GM23338 (cell line): ENCODE measurements around the gene FOXP4. TPM values are rescaled to one million over a fixed set of nuclear protein-coding genes. Genes with fewer than 3 reads are reported as not detected.
A peak's percentile ranks its signal among the peaks of the same experiment; 100 is the strongest.

Source experiments
- ATAC-seq: fragments of 200-7000 bp; cut with Tn5 transposase; 3 replicates; pipeline ENCODE4 v1.9.1; 2020
- DNase-seq: peaks from one replicate; pipeline ENCODE4 v3.0.0-alpha.2; 2015; ENCODE audit warnings: low spot score
- H2AFZ ChIP-seq: fragments of 200-600 bp; sonication (generic); 2 replicates; pipeline ENCODE4 v1.8.0; 2016; ENCODE audit warnings: antibody characterized with exemption, mild to moderate bottlenecking, moderate library complexity
- H3F3A ChIP-seq: fragments of 200-600 bp; sonication (generic); replicated peaks from 2 replicates; pipeline ENCODE4 v1.8.0; 2017; ENCODE audit warnings: antibody characterized with exemption, mixed run types, low read depth
- H3K27ac ChIP-seq: fragments of 200-600 bp; sonication (generic); 2 replicates; pipeline ENCODE4 v1.6.1; 2016; ENCODE audit warnings: low read depth
- H3K27me3 ChIP-seq: fragments of 200-600 bp; sonication (generic); 2 replicates; pipeline ENCODE4 v1.8.0; 2016; ENCODE audit warnings: mild to moderate bottlenecking, mixed run types, moderate library complexity; ENCODE audit not compliant: insufficient read depth
- H3K36me3 ChIP-seq: fragments of 200-600 bp; sonication (generic); 2 replicates; pipeline ENCODE4 v1.8.0; 2016; ENCODE audit warnings: mild to moderate bottlenecking; ENCODE audit not compliant: insufficient read depth
- H3K4me1 ChIP-seq: fragments of 200-600 bp; sonication (generic); 2 replicates; pipeline ENCODE4 v1.8.0; 2016; ENCODE audit warnings: mild to moderate bottlenecking, moderate library complexity; ENCODE audit not compliant: insufficient read depth
- H3K4me2 ChIP-seq: fragments of 200-600 bp; sonication (generic); 2 replicates; pipeline ENCODE4 v1.7.1; 2017; ENCODE audit warnings: mixed run types
- H3K4me3 ChIP-seq: fragments of 200-600 bp; sonication (generic); 2 replicates; pipeline ENCODE4 v1.6.1; 2016; ENCODE audit warnings: mixed run types
- H3K79me2 ChIP-seq: fragments of 200-600 bp; sonication (generic); replicated peaks from 2 replicates; pipeline ENCODE4 v1.8.0; 2017; ENCODE audit warnings: mild to moderate bottlenecking; ENCODE audit not compliant: insufficient read depth
- H3K9me2 ChIP-seq: fragments of 200-600 bp; sonication (generic); 2 replicates; pipeline ENCODE4 v1.8.0; 2017; ENCODE audit not compliant: insufficient read depth
- H4K20me1 ChIP-seq: fragments of 200-600 bp; sonication (generic); replicated peaks from 2 replicates; pipeline ENCODE4 v1.8.0; 2017; ENCODE audit warnings: mild to moderate bottlenecking; ENCODE audit not compliant: insufficient read depth
- H3K27ac Mint-ChIP-seq: 2 replicates; pipeline ENCODE4 v1.8.0; 2020; ENCODE audit warnings: inconsistent platforms, mild to moderate bottlenecking, moderate library complexity, mixed read lengths
- H3K27me3 Mint-ChIP-seq: 3 replicates; pipeline ENCODE4 v1.8.0; 2022; ENCODE audit warnings: low read depth, mild to moderate bottlenecking, moderate library complexity, mixed read lengths, inconsistent platforms; ENCODE audit not compliant: insufficient read depth, poor library complexity
- H3K36me3 Mint-ChIP-seq: 3 replicates; pipeline ENCODE4 v1.8.0; 2021; ENCODE audit warnings: low read depth, mild to moderate bottlenecking, inconsistent platforms, moderate library complexity, mixed read lengths
- H3K4me1 Mint-ChIP-seq: 3 replicates; pipeline ENCODE4 v1.8.0; 2020; ENCODE audit warnings: mild to moderate bottlenecking, inconsistent platforms, mixed read lengths
- H3K4me3 Mint-ChIP-seq: 3 replicates; pipeline ENCODE4 v1.8.0; 2021; ENCODE audit warnings: moderate library complexity, mild to moderate bottlenecking, inconsistent platforms, mixed read lengths
- H3K9me3 Mint-ChIP-seq: 3 replicates; pipeline ENCODE4 v1.8.0; 2020; ENCODE audit warnings: moderate library complexity, mild to moderate bottlenecking, inconsistent platforms, mixed read lengths
- CTCF ChIP-seq, 2 experiments: fragments of 200-600 bp in 1 of 2; sonication (generic) in 1 of 2; conservative IDR thresholded peaks; 2 replicates each; pipeline versions ENCODE4 v1.5.1 to v1.6.1; 2016 to 2017; ENCODE audit warnings: antibody characterized with exemption in 2 of 2, low read depth in 2 of 2, mild to moderate bottlenecking in 2 of 2, moderate library complexity in 1 of 2
- ETS1 ChIP-seq: IDR thresholded peaks from 2 replicates; pipeline ENCODE4 v1.6.1; 2016; ENCODE audit warnings: antibody characterized with exemption
- JUNB ChIP-seq: IDR thresholded peaks from one replicate; pipeline ENCODE4 v1.6.1; 2016; ENCODE audit warnings: antibody characterized with exemption; ENCODE audit not compliant: unreplicated experiment
- NANOG ChIP-seq: IDR thresholded peaks from 2 replicates; pipeline ENCODE4 v1.6.1; 2016; ENCODE audit warnings: antibody characterized with exemption, borderline replicate concordance
- POLR2AphosphoS5 ChIP-seq: IDR thresholded peaks from 2 replicates; pipeline ENCODE4 v1.6.1; 2016; ENCODE audit warnings: antibody characterized with exemption, low read depth
- REST ChIP-seq: IDR thresholded peaks from one replicate; pipeline ENCODE4 v1.6.1; 2018; ENCODE audit warnings: antibody characterized with exemption; ENCODE audit not compliant: unreplicated experiment
- STAT1 ChIP-seq: IDR thresholded peaks from one replicate; pipeline ENCODE4 v1.6.1; 2016; ENCODE audit warnings: antibody characterized with exemption; ENCODE audit not compliant: unreplicated experiment
- ZNF114 ChIP-seq: fragments of 250-450 bp; sonication (Bioruptor Pico); IDR thresholded peaks from 2 replicates; pipeline ENCODE4 v1.5.0; 2020; ENCODE audit warnings: mild to moderate bottlenecking, moderate library complexity
- ZNF331 ChIP-seq: fragments of 250-450 bp; sonication (Bioruptor Pico); IDR thresholded peaks from 2 replicates; pipeline ENCODE4 v1.5.0; 2020; ENCODE audit warnings: low read depth, mild to moderate bottlenecking, moderate library complexity
- polyA plus RNA-seq: library from polyadenylated mRNA; unstranded; fragments of >200 nt; fragmentation: Nextera tagmentation; extraction: Ambion mirVana; gene quantifications from 2 replicates; pipeline ENCODE4 v1.2.1, GENCODE V29; 2016
- total RNA-seq: library from RNA; depleted of rRNA; stranded (reverse); fragments of >200 nt; shearing (Covaris generic); gene quantifications from 2 replicates; pipeline ENCODE4 v1.2.3, GENCODE V29; 2014

The FOXP4 gene
- total and polyA plus RNA-seq, 2 experiments from 2014 or later = 5.1 to 13.5 TPM

DNA sequence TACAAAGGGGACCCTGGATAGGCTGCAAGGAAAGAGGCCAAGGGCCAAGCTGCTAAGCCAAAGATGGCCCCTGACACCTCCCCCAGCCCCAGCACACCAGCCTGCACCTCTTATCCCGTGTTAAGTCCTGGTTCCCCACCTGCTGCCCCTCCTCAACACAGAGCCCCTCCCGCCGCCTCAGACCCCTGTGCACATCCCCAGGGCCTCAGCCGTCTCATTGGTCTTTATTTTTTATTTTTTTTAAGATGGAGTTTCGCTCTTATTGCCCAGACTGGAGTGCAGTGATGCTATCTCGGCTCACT lies 55.0 kb downstream of the FOXP4 start (continued):
- TF ChIP-seq ETS1 = no peak
- no peak for TF ChIP-seq NANOG
- no peak for TF ChIP-seq ZNF114 (CRISPR knock-in tag)
- no peak for TF ChIP-seq CTCF (conservative IDR thresholded peaks at IDR 0.05; ENCODE audit: low read depth in 2 of 2)
- TF ChIP-seq POLR2AphosphoS5 = no peak
- TF ChIP-seq STAT1 = no peak

GRCh38 chr6:41602422-41602743 lies 56.2 kb downstream of the FOXP4 start:
- Histone ChIP-seq H3K27me3 (peaks cover 10% of the 10 kb centered on the region), H3K4me2 (peak overlapping the region; percentile 80), H4K20me1 (no peaks in the 10 kb centered on the region), H3K9me2 (no peaks in the 10 kb centered on the region), H3K4me3 (peak overlapping the region; percentile 54; the same call in 1 of the 2 replicates), H3F3A (peaks cover 5% of the 10 kb centered on the region; the same call in 1 of the 2 replicates), H3K79me2 (no peaks in the 10 kb centered on the region), H3K27ac (no peak overlapping the region), H3K36me3 (no peaks in the 10 kb centered on the region), H3K4me1 (peaks cover 32% of the 10 kb centered on the region), H2AFZ (no peak overlapping the region)
- ATAC-seq (no peak), DNase-seq (no peak)
- peaks cover 40% of the 10 kb centered on the region for H3K27me3 Mint-ChIP-seq
- H3K4me3 Mint-ChIP-seq = peak overlapping the region; percentile 75
- H3K4me1 Mint-ChIP-seq = peaks cover 43% of the 10 kb centered on the region
- no peaks in the 10 kb centered on the region for H3K36me3 Mint-ChIP-seq
- H3K27ac Mint-ChIP-seq = no peak overlapping the region
- no peaks in the 10 kb centered on the region; the same call in 2 of the 3 replicates for H3K9me3 Mint-ChIP-seq
- TF ChIP-seq STAT1 (no peak), ETS1 (no peak), REST (no peak), ZNF331 (no peak), POLR2AphosphoS5 (no peak), JUNB (no peak), CTCF (conservative IDR thresholded peaks at IDR 0.05; ENCODE audit: low read depth in 2 of 2) (no peak), ZNF114 (CRISPR knock-in tag) (no peak)
